CD4-positive, CD25-positive, alpha-beta regulatory T cell (primary cell): Measurements from ENCODE around the gene CACNG5. TPM values are rescaled to one million over a fixed set of nuclear protein-coding genes. Genes with fewer than 3 reads are reported as not detected.

Experiments
- polyA plus RNA-seq, 4 donors: library from polyadenylated mRNA; unstranded; fragments of 300-500 nt; fragmentation: Illumina TruSeq; gene quantifications; one replicate each; pipeline ENCODE4 v1.2.3, GENCODE V29; 2021
- total RNA-seq: library from RNA; stranded (reverse); gene quantifications from one replicate; pipeline ENCODE4 v1.2.3, GENCODE V29; 2022

CACNG5 gene
- total and polyA plus RNA-seq, 5 donors from 2014 or later = not detected

Other genes starting within 250 kb of the CACNG5 start
- gene CACNG4, start 129.6 kb downstream of the CACNG5 start, total RNA-seq = not detected
- gene CACNG4, start 129.6 kb downstream of the CACNG5 start, polyA plus RNA-seq = not detected
- not detected for gene CACNG1, start 209.4 kb downstream of the CACNG5 start, total RNA-seq
- not detected for gene CACNG1, start 209.4 kb downstream of the CACNG5 start, polyA plus RNA-seq